Activated CD4-positive, CD25-positive, alpha-beta regulatory T cell (primary cell): ENCODE measurements around the gene DMRT1.
"Not testable (repeated sequence)": the region's sequence is repeated elsewhere in the genome, so short reads cannot be mapped to it uniquely, and the experiment has no call there.

Source experiments
- DNase-seq, 4 experiments: peaks; one replicate each; lab custom pipeline; 2025; lab: John Stamatoyannopoulos, UW

Gene DMRT1

GRCh38 chr9:998299-999110, 157.0 kb downstream of the DMRT1 start:
- not testable (repeated sequence) for DNase-seq

- no peak for DNase-seq
These were observed 160.3 kb downstream of the DMRT1 start for GRCh38 chr9:1001838-1002237.

- DNase-seq: no peak
These were observed 161.2 kb downstream of the DMRT1 start for GRCh38 chr9:1002678-1003077.

GRCh38 chr9:1005043-1005667, 163.7 kb downstream of the DMRT1 start:
- DNase-seq: no peak

- DNase-seq: no peak
These were observed 165.8 kb downstream of the DMRT1 start for GRCh38 chr9:1007312-1007711.

GRCh38 chr9:1008216-1008615, 166.7 kb downstream of the DMRT1 start:
- DNase-seq: no peak

GRCh38 chr9:1009101-1009707, 167.7 kb downstream of the DMRT1 start:
- DNase-seq: peak; percentile 40 to 59 (median 55)

- no peak for DNase-seq
These were observed 171.5 kb downstream of the DMRT1 start for GRCh38 chr9:1013021-1013420.

- DNase-seq: no peak
These were observed 172.7 kb downstream of the DMRT1 start for GRCh38 chr9:1014225-1014624.

- no peak for DNase-seq
These were observed 173.1 kb downstream of the DMRT1 start for GRCh38 chr9:1014640-1015039.

GRCh38 chr9:1018121-1018520, 176.6 kb downstream of the DMRT1 start:
- DNase-seq: no peak
